ENCODE data around the gene C1D. TPM values are rescaled to one million over a fixed set of nuclear protein-coding genes. Genes with fewer than 3 reads are reported as not detected.
"Not testable (repeated sequence)": the region's sequence is repeated elsewhere in the genome, so short reads cannot be mapped to it uniquely, and the experiment has no call there.

The C1D gene
- total RNA-seq, 1 donor from 2014 or later, result 20.9 TPM

DNA sequence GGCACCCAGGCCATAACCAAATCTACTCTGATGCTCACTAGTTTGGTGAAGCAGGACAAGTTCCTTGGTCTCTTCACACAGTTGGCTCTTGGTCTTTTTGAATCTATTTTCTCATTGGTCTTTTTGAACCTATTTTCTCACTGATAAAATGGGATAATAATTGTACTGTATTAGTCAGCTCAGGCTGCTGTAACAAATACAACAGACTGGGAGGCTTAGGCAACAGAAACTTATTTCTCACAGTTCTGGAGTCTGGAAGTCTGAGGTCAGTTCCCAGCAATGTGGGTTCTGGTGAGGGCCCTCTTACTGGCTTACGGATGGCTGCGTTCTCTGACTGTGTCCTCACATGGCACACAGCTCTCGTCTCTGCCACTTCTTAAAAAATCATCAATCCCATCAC, 63.5 kb downstream of the C1D start:
- Mint-ChIP-seq H3K4me3 (ENCODE audit: unreplicated experiment) (no peak overlapping the region), H3K27me3 (ENCODE audit: unreplicated experiment) (no peaks in the 10 kb centered on the region)
- TF ChIP-seq, protein P1, sequence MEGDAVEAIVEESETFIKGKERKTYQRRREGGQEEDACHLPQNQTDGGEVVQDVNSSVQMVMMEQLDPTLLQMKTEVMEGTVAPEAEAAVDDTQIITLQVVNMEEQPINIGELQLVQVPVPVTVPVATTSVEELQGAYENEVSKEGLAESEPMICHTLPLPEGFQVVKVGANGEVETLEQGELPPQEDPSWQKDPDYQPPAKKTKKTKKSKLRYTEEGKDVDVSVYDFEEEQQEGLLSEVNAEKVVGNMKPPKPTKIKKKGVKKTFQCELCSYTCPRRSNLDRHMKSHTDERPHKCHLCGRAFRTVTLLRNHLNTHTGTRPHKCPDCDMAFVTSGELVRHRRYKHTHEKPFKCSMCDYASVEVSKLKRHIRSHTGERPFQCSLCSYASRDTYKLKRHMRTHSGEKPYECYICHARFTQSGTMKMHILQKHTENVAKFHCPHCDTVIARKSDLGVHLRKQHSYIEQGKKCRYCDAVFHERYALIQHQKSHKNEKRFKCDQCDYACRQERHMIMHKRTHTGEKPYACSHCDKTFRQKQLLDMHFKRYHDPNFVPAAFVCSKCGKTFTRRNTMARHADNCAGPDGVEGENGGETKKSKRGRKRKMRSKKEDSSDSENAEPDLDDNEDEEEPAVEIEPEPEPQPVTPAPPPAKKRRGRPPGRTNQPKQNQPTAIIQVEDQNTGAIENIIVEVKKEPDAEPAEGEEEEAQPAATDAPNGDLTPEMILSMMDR (IDR thresholded peaks at IDR 0.05; ENCODE audit: unreplicated experiment), result no peak

DNA sequence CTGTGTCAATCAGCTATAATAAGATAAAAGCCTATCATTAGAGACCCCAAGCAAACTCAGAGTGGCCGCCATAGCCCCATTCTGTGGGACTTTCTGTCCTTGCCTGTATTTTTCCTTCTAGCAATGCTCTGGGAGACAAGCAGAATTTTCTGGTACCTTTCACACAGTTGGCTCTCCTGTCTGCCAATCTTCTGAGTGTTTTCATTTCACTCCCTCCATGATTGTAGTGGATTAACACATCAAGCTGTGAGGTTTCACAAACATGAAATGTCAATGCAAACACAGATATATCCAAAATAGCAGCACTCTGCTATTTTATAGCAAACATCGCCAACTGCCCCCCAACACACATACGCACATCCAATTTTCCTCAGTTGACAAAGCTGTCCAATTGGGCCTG, 64.9 kb downstream of the C1D start:
- no peak overlapping the region for H3K4me3 Mint-ChIP-seq (ENCODE audit: unreplicated experiment)
- H3K9me3 Mint-ChIP-seq (ENCODE audit: unreplicated experiment), result peaks cover 8% of the 10 kb centered on the region
- no peak for DNase-seq (ENCODE audit: low spot score)
- H3K4me1 Mint-ChIP-seq (ENCODE audit: unreplicated experiment), result no peaks in the 10 kb centered on the region
- no peaks in the 10 kb centered on the region for H3K27me3 Mint-ChIP-seq (ENCODE audit: unreplicated experiment)
- TF ChIP-seq, protein P1 (IDR thresholded peaks at IDR 0.05; ENCODE audit: unreplicated experiment), result no peak
- no peak overlapping the region for H3K27ac Mint-ChIP-seq (ENCODE audit: unreplicated experiment)
- no peaks in the 10 kb centered on the region for H3K36me3 Mint-ChIP-seq (ENCODE audit: low read depth, unreplicated experiment)

More for the DNA sequence above, 63.5 kb downstream of the C1D start:
- Mint-ChIP-seq H3K27ac (ENCODE audit: unreplicated experiment) (no peak overlapping the region), H3K9me3 (ENCODE audit: unreplicated experiment) (no peaks in the 10 kb centered on the region), H3K36me3 (ENCODE audit: low read depth, unreplicated experiment) (no peaks in the 10 kb centered on the region), H3K4me1 (ENCODE audit: unreplicated experiment) (no peaks in the 10 kb centered on the region)
- no peak for DNase-seq (ENCODE audit: low spot score)

DNA sequence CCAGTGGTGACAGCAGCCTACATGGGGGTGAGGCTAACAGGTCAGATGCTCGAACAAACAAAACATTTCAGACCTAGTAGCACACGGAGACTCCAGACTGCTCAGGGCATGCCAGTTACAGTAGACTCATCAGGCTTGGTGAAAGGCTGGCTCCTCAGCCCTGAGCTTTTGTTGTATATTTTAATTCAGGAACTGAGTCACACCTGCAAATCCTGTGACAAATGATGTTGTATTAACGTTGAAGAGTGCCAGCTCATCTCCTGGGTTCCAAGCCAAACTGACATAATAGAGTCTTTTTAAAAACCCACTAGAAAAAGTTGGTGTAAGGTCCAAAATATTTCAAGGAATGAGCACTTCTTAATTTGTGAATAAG, 65.3 kb downstream of the C1D start:
- H3K36me3 Mint-ChIP-seq (ENCODE audit: low read depth, unreplicated experiment), result no peaks in the 10 kb centered on the region
- DNase-seq (ENCODE audit: low spot score), result no peak

DNA sequence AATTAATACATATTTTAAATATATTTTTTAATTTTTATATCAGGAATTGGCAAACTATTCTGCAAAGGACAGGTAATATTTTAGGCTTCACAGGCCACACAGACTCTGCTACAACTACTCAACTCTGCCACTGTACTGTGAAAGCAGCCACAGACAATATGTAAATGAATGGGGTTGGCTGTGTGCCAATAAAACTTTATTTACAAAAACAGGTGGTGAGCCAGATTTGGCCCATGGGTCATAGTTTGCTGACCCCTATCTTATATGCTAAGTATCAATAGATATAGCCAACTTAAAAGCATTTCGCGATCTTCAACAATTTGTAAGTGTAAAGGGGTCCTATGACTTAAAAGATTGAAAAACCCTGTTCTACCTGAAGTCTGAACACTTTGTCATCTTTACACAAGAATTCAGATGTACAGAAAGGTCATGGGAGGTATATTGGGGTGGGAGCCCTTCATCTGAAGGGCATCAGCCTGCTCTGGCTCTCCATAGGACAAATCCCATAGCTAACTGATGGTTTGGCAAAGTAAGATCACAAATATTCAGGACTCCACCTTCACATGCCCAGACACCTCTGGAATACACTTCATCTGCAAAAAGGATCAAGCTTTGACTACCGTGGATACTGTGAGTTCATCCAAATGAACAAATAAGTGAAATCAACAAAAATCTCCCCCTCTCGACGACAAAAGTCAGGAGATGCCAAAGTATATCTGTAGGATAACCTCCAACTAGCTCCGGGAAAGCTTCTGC, 65.9 kb downstream of the C1D start:
- Mint-ChIP-seq H3K9me3 (ENCODE audit: unreplicated experiment) (peaks cover 8% of the 10 kb centered on the region), H3K4me1 (ENCODE audit: unreplicated experiment) (no peaks in the 10 kb centered on the region), H3K27ac (ENCODE audit: unreplicated experiment) (no peak overlapping the region), H3K27me3 (ENCODE audit: unreplicated experiment) (no peaks in the 10 kb centered on the region), H3K4me3 (ENCODE audit: unreplicated experiment) (no peak overlapping the region), H3K36me3 (ENCODE audit: low read depth, unreplicated experiment) (no peaks in the 10 kb centered on the region)
- TF ChIP-seq, protein P1 (IDR thresholded peaks at IDR 0.05; ENCODE audit: unreplicated experiment), result no peak
- DNase-seq (ENCODE audit: low spot score), result no peak

More for the DNA sequence above, 65.3 kb downstream of the C1D start:
- Mint-ChIP-seq H3K27ac (ENCODE audit: unreplicated experiment) (no peak overlapping the region), H3K4me3 (ENCODE audit: unreplicated experiment) (no peak overlapping the region), H3K4me1 (ENCODE audit: unreplicated experiment) (no peaks in the 10 kb centered on the region), H3K9me3 (ENCODE audit: unreplicated experiment) (peaks cover 8% of the 10 kb centered on the region), H3K27me3 (ENCODE audit: unreplicated experiment) (no peaks in the 10 kb centered on the region)
- TF ChIP-seq, protein P1 (IDR thresholded peaks at IDR 0.05; ENCODE audit: unreplicated experiment), result no peak

DNA sequence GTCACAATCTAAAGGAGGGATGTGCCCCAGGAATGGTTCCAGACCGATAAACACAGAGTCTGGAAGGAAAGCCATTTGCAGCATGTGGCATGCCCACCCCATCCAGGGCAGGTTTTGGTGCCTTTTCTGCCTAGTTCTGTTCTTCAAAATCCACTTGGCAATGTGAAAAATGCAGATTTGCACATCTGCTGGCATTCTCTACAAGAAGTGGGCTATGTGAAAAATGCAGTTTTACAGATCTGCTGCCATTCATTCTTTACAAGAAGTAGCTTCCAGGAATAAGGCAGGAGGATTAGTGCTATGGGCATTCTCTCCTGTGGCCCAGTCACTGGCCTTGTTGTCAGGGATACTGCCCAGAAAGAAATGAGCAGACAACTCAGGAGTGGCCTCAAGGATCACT, 68.1 kb downstream of the C1D start:
- Mint-ChIP-seq H3K9me3 (ENCODE audit: unreplicated experiment) (peaks cover 8% of the 10 kb centered on the region), H3K4me3 (ENCODE audit: unreplicated experiment) (no peak overlapping the region), H3K36me3 (ENCODE audit: low read depth, unreplicated experiment) (no peaks in the 10 kb centered on the region), H3K4me1 (ENCODE audit: unreplicated experiment) (no peaks in the 10 kb centered on the region), H3K27ac (ENCODE audit: unreplicated experiment) (no peak overlapping the region), H3K27me3 (ENCODE audit: unreplicated experiment) (no peaks in the 10 kb centered on the region)
- DNase-seq (ENCODE audit: low spot score), result no peak
- TF ChIP-seq, protein P1 (IDR thresholded peaks at IDR 0.05; ENCODE audit: unreplicated experiment), result no peak

DNA sequence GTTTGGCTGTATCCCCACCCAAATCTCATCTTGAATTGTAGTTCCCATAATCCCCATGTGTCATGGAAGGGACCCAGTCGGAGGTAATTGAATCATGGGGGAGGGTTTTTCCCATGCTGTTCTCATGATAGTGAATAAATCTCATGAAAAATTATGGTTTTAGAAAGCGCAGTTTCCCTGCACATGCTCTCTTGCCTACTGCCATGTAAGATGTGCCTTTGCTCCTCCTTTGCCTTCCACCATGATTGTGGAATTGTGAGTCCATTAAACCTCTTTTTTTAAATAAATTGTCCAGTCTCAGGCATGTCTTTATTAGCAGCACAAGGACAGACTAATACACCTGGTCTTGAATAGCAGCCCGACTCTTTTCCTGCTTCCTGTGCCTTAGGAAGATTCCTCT, 68.7 kb downstream of the C1D start:
- H3K4me3 Mint-ChIP-seq (ENCODE audit: unreplicated experiment); H3K36me3 Mint-ChIP-seq (ENCODE audit: low read depth, unreplicated experiment); DNase-seq (ENCODE audit: low spot score); H3K9me3 Mint-ChIP-seq (ENCODE audit: unreplicated experiment); H3K27ac Mint-ChIP-seq (ENCODE audit: unreplicated experiment); H3K4me1 Mint-ChIP-seq (ENCODE audit: unreplicated experiment); H3K27me3 Mint-ChIP-seq (ENCODE audit: unreplicated experiment): not testable (repeated sequence)

Data from endothelial cell (in vitro differentiated cells).